MCF 10A (cell line): ENCODE measurements around the gene L1TD1. TPM values are rescaled to one million over a fixed set of nuclear protein-coding genes. Genes with fewer than 3 reads are reported as not detected.
A peak's percentile ranks its signal among the peaks of the same experiment; 100 is the strongest.
"Not testable (repeated sequence)": the region's sequence is repeated elsewhere in the genome, so short reads cannot be mapped to it uniquely, and the experiment has no call there.

Experiments used
- BruUV-seq: library from RNA; stranded (reverse); fragments of 400-500 nt; replicated peaks from 2 replicates; lab custom pipeline; 2021; lab: Mats Ljungman, UMichigan
- CTCF ChIA-PET: fragments of 300-600 bp; sonication (Branson Sonifier 250); formaldehyde crosslinking; extraction: SDS; loops from one replicate; lab custom pipeline; 2021; ENCODE audit warnings: antibody characterized with exemption, inconsistent platforms; lab: Yijun Ruan, JAX
- POLR2A ChIA-PET: fragments of 300-600, 350-650 bp; sonication (Branson Sonifier 250); formaldehyde crosslinking; extraction: SDS; loops from one replicate; lab custom pipeline; 2020; ENCODE audit warnings: antibody characterized with exemption, inconsistent platforms; lab: Yijun Ruan, JAX
- DNase-seq: peaks from one replicate; pipeline ENCODE4 v3.0.0-alpha.2; 2018; ENCODE audit not compliant: unreplicated experiment
- H3K27ac Mint-ChIP-seq: one replicate; pipeline ENCODE4 v1.8.0; 2022; ENCODE audit warnings: mild to moderate bottlenecking, low read depth, mixed read lengths; ENCODE audit not compliant: unreplicated experiment
- H3K27me3 Mint-ChIP-seq: one replicate; pipeline ENCODE4 v1.8.0; 2022; ENCODE audit warnings: mixed read lengths; ENCODE audit not compliant: insufficient read depth, unreplicated experiment
- H3K36me3 Mint-ChIP-seq: one replicate; pipeline ENCODE4 v1.8.0; 2022; ENCODE audit warnings: mild to moderate bottlenecking, moderate library complexity, mixed read lengths; ENCODE audit not compliant: insufficient read depth, unreplicated experiment
- H3K4me1 Mint-ChIP-seq: one replicate; pipeline ENCODE4 v1.8.0; 2022; ENCODE audit warnings: mixed read lengths; ENCODE audit not compliant: insufficient read depth, unreplicated experiment
- H3K4me3 Mint-ChIP-seq: one replicate; pipeline ENCODE4 v1.8.0; 2022; ENCODE audit warnings: mild to moderate bottlenecking, moderate library complexity, mixed read lengths; ENCODE audit not compliant: unreplicated experiment
- H3K9me3 Mint-ChIP-seq: one replicate; pipeline ENCODE4 v1.8.0; 2022; ENCODE audit warnings: mixed read lengths; ENCODE audit not compliant: unreplicated experiment
- CTCF ChIP-seq: fragments of 200-600 bp; IDR thresholded peaks from one replicate; pipeline ENCODE4 v1.8.0; 2022; ENCODE audit warnings: antibody characterized with exemption, mild to moderate bottlenecking; ENCODE audit not compliant: unreplicated experiment
- intact Hi-C: fragments of 100-400 bp; cut with micrococcal nuclease; formaldehyde crosslinking; loops from 2 replicates; pipeline ENCODE4 v1.14.1; 2022
- total RNA-seq: library from RNA; stranded (reverse); gene quantifications from 2 replicates; pipeline ENCODE4 v1.2.3, GENCODE V29; 2022

Gene L1TD1
- total RNA-seq, 1 experiment from 2014 or later: not detected

GRCh38 chr1:62237361-62237760 is 42.7 kb downstream of the L1TD1 start:
- Mint-ChIP-seq H3K4me3 (no peak overlapping the region), H3K36me3 (no peaks in the 10 kb centered on the region), H3K27ac (no peak overlapping the region), H3K9me3 (no peaks in the 10 kb centered on the region), H3K27me3 (no peaks in the 10 kb centered on the region), H3K4me1 (peaks cover 26% of the 10 kb centered on the region)
- BruUV-seq: no TSS peak
- TF ChIP-seq CTCF: no peak
- peak; percentile 18 for DNase-seq
- intact Hi-C loops: no loop called here
- CTCF ChIA-PET: interaction anchor here (0.6 to 2.0 kb wide), 5 partner anchors 62 to 1498 kb away, joined by 3 to 7 read pairs (median 4); no protein-coding TSS in a partner anchor
- POLR2A ChIA-PET: interaction anchor here (0.6 to 1.6 kb wide), 8 partner anchors 8 to 200 kb away, joined by 3 to 6 read pairs (median 4); no protein-coding TSS in a partner anchor

GRCh38 chr1:62237950-62238374 is 43.3 kb downstream of the L1TD1 start:
- no peak overlapping the region for H3K4me3 Mint-ChIP-seq
- no peaks in the 10 kb centered on the region for H3K9me3 Mint-ChIP-seq
- H3K27me3 Mint-ChIP-seq: no peaks in the 10 kb centered on the region
- no TSS peak for BruUV-seq
- ChIA-PET CTCF (interaction anchor here (0.6 to 2.0 kb wide), 3 partner anchors 62 to 1498 kb away, joined by 4 to 7 read pairs (median 6); no protein-coding TSS in a partner anchor), POLR2A (interaction anchor here (0.9 to 1.6 kb wide), 3 partner anchors 9 to 171 kb away, joined by 4 to 6 read pairs (median 5); no protein-coding TSS in a partner anchor)
- no peak overlapping the region for H3K27ac Mint-ChIP-seq
- no peaks in the 10 kb centered on the region for H3K36me3 Mint-ChIP-seq
- DNase-seq: no peak
- no peak for TF ChIP-seq CTCF
- peaks cover 26% of the 10 kb centered on the region for H3K4me1 Mint-ChIP-seq
- intact Hi-C loops: no loop called here

GRCh38 chr1:62238507-62238906 is 43.9 kb downstream of the L1TD1 start:
- Mint-ChIP-seq H3K4me3 (no peak overlapping the region), H3K27ac (no peak overlapping the region), H3K9me3 (no peaks in the 10 kb centered on the region), H3K27me3 (no peaks in the 10 kb centered on the region), H3K36me3 (no peaks in the 10 kb centered on the region), H3K4me1 (peaks cover 26% of the 10 kb centered on the region)
- TF ChIP-seq CTCF: no peak
- intact Hi-C loops: no loop called here
- BruUV-seq: no TSS peak
- CTCF ChIA-PET: no interaction called here
- DNase-seq: no peak
- POLR2A ChIA-PET: interaction anchor here (0.6 kb wide), 1 partner anchor 105 kb away, joined by 3 read pairs; no protein-coding TSS in a partner anchor

- H3K9me3 Mint-ChIP-seq, BruUV-seq, intact Hi-C loops, H3K4me3 Mint-ChIP-seq, H3K36me3 Mint-ChIP-seq, H3K27me3 Mint-ChIP-seq, CTCF ChIA-PET, DNase-seq, H3K27ac Mint-ChIP-seq: not testable (repeated sequence)
- H3K4me1 Mint-ChIP-seq: peaks cover 13% of the 10 kb centered on the region
- POLR2A ChIA-PET: interaction anchor here (0.7 kb wide), 1 partner anchor 314 kb away, joined by 3 read pairs; no protein-coding TSS in a partner anchor
These were observed 45.2 kb downstream of the L1TD1 start for GRCh38 chr1:62239652-62240403.
